ENCODE results near the gene HBS1L. TPM values are rescaled to one million over a fixed set of nuclear protein-coding genes. Genes with fewer than 3 reads are reported as not detected.

HBS1L gene
- total RNA-seq, 1 experiment from 2014 or later = 95.4 TPM

GRCh38 chr6:134936931-134937330, 117.7 kb downstream of the HBS1L start (continued):
- TF ChIP-seq, protein P1, sequence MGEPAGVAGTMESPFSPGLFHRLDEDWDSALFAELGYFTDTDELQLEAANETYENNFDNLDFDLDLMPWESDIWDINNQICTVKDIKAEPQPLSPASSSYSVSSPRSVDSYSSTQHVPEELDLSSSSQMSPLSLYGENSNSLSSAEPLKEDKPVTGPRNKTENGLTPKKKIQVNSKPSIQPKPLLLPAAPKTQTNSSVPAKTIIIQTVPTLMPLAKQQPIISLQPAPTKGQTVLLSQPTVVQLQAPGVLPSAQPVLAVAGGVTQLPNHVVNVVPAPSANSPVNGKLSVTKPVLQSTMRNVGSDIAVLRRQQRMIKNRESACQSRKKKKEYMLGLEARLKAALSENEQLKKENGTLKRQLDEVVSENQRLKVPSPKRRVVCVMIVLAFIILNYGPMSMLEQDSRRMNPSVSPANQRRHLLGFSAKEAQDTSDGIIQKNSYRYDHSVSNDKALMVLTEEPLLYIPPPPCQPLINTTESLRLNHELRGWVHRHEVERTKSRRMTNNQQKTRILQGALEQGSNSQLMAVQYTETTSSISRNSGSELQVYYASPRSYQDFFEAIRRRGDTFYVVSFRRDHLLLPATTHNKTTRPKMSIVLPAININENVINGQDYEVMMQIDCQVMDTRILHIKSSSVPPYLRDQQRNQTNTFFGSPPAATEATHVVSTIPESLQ (CRISPR knock-in tag; IDR thresholded peaks at IDR 0.05) = no peak
- TF ChIP-seq, protein P2, sequence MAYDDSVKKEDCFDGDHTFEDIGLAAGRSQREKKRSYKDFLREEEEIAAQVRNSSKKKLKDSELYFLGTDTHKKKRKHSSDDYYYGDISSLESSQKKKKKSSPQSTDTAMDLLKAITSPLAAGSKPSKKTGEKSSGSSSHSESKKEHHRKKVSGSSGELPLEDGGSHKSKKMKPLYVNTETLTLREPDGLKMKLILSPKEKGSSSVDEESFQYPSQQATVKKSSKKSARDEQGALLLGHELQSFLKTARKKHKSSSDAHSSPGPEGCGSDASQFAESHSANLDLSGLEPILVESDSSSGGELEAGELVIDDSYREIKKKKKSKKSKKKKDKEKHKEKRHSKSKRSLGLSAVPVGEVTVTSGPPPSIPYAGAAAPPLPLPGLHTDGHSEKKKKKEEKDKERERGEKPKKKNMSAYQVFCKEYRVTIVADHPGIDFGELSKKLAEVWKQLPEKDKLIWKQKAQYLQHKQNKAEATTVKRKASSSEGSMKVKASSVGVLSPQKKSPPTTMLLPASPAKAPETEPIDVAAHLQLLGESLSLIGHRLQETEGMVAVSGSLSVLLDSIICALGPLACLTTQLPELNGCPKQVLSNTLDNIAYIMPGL (CRISPR knock-in tag; IDR thresholded peaks at IDR 0.05) = no peak
- TF ChIP-seq SP1 (CRISPR knock-in tag; conservative IDR thresholded peaks at IDR 0.05) = no peak
- TF ChIP-seq, protein P3, sequence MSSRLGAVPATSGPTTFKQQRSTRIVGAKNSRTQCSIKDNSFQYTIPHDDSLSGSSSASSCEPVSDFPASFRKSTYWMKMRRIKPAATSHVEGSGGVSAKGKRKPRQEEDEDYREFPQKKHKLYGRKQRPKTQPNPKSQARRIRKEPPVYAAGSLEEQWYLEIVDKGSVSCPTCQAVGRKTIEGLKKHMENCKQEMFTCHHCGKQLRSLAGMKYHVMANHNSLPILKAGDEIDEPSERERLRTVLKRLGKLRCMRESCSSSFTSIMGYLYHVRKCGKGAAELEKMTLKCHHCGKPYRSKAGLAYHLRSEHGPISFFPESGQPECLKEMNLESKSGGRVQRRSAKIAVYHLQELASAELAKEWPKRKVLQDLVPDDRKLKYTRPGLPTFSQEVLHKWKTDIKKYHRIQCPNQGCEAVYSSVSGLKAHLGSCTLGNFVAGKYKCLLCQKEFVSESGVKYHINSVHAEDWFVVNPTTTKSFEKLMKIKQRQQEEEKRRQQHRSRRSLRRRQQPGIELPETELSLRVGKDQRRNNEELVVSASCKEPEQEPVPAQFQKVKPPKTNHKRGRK (CRISPR knock-in tag; IDR thresholded peaks at IDR 0.05; ENCODE audit: borderline replicate concordance) = no peak
- TF ChIP-seq, protein P4, sequence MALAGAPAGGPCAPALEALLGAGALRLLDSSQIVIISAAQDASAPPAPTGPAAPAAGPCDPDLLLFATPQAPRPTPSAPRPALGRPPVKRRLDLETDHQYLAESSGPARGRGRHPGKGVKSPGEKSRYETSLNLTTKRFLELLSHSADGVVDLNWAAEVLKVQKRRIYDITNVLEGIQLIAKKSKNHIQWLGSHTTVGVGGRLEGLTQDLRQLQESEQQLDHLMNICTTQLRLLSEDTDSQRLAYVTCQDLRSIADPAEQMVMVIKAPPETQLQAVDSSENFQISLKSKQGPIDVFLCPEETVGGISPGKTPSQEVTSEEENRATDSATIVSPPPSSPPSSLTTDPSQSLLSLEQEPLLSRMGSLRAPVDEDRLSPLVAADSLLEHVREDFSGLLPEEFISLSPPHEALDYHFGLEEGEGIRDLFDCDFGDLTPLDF (CRISPR knock-in tag; IDR thresholded peaks at IDR 0.05) = no peak
- no peak for TF ChIP-seq ZNF138 (CRISPR knock-in tag; conservative IDR thresholded peaks at IDR 0.05)
- TF ChIP-seq HMGA2 (CRISPR knock-in tag; IDR thresholded peaks at IDR 0.05) = no peak
- TF ChIP-seq, protein P5, sequence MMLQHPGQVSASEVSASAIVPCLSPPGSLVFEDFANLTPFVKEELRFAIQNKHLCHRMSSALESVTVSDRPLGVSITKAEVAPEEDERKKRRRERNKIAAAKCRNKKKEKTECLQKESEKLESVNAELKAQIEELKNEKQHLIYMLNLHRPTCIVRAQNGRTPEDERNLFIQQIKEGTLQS (CRISPR knock-in tag; conservative IDR thresholded peaks at IDR 0.05) = no peak
- TF ChIP-seq ERG (CRISPR knock-in tag; IDR thresholded peaks at IDR 0.05) = no peak
- TF ChIP-seq NFATC4 (CRISPR knock-in tag; IDR thresholded peaks at IDR 0.05) = no peak
- TF ChIP-seq RORB (CRISPR knock-in tag; IDR thresholded peaks at IDR 0.05) = no peak

- no peaks in the 10 kb centered on the region for H3K27me3 Mint-ChIP-seq (ENCODE audit: low read depth)
Measured at GRCh38 chr6:134936476-134936875, 118.1 kb downstream of the HBS1L start.

More at GRCh38 chr6:134936476-134936875, 118.1 kb downstream of the HBS1L start:
- DNase-seq (ENCODE audit: low spot score) = no peak
- no peak for TF ChIP-seq FOXP1 (CRISPR knock-in tag; IDR thresholded peaks at IDR 0.05; ENCODE audit: borderline replicate concordance)
- TF ChIP-seq IRF1 (CRISPR knock-in tag; IDR thresholded peaks at IDR 0.05) = no peak
- no peak for TF ChIP-seq EMX1 (CRISPR knock-in tag; IDR thresholded peaks at IDR 0.05)
- TF ChIP-seq ATF1 (CRISPR knock-in tag; IDR thresholded peaks at IDR 0.05) = no peak
- TF ChIP-seq E2F4 (CRISPR knock-in tag; IDR thresholded peaks at IDR 0.05; ENCODE audit: borderline replicate concordance, low read depth) = no peak
- TF ChIP-seq ZNF671 (CRISPR knock-in tag; IDR thresholded peaks at IDR 0.05) = no peak
- no peak for TF ChIP-seq FOXK1 (CRISPR knock-in tag; IDR thresholded peaks at IDR 0.05)
- TF ChIP-seq, protein P6, sequence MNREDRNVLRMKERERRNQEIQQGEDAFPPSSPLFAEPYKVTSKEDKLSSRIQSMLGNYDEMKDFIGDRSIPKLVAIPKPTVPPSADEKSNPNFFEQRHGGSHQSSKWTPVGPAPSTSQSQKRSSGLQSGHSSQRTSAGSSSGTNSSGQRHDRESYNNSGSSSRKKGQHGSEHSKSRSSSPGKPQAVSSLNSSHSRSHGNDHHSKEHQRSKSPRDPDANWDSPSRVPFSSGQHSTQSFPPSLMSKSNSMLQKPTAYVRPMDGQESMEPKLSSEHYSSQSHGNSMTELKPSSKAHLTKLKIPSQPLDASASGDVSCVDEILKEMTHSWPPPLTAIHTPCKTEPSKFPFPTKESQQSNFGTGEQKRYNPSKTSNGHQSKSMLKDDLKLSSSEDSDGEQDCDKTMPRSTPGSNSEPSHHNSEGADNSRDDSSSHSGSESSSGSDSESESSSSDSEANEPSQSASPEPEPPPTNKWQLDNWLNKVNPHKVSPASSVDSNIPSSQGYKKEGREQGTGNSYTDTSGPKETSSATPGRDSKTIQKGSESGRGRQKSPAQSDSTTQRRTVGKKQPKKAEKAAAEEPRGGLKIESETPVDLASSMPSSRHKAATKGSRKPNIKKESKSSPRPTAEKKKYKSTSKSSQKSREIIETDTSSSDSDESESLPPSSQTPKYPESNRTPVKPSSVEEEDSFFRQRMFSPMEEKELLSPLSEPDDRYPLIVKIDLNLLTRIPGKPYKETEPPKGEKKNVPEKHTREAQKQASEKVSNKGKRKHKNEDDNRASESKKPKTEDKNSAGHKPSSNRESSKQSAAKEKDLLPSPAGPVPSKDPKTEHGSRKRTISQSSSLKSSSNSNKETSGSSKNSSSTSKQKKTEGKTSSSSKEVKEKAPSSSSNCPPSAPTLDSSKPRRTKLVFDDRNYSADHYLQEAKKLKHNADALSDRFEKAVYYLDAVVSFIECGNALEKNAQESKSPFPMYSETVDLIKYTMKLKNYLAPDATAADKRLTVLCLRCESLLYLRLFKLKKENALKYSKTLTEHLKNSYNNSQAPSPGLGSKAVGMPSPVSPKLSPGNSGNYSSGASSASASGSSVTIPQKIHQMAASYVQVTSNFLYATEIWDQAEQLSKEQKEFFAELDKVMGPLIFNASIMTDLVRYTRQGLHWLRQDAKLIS (CRISPR knock-in tag; IDR thresholded peaks at IDR 0.05; ENCODE audit: borderline replicate concordance) = no peak
- TF ChIP-seq, protein P1 (CRISPR knock-in tag; IDR thresholded peaks at IDR 0.05) = no peak
- no peak for TF ChIP-seq ZNF396 (CRISPR knock-in tag; IDR thresholded peaks at IDR 0.05; ENCODE audit: borderline replicate concordance)
- POLR2A ChIA-PET = interaction anchor here (0.7 kb wide), 1 partner anchor 288 kb away, joined by 8 read pairs; no protein-coding TSS in a partner anchor
- ATAC-seq = no peak
- H3K4me3 Mint-ChIP-seq = no peak overlapping the region
- peaks cover 5% of the 10 kb centered on the region; the same call in 1 of the 2 replicates for H3K4me1 Mint-ChIP-seq
- H3K27ac Mint-ChIP-seq = no peak overlapping the region; the same call in 1 of the 2 replicates
- H3K9me3 Mint-ChIP-seq = no peaks in the 10 kb centered on the region
- CTCF ChIA-PET = no interaction called here
- H3K36me3 Mint-ChIP-seq = no peaks in the 10 kb centered on the region

All from WTC11 (cell line).